HG03565 (cell line): ENCODE data around the gene NCDN.

Experiments used
- ATAC-seq: cut with Tn5 transposase; IDR thresholded peaks from one replicate; pipeline ENCODE4 v1.9.1; 2021; ENCODE audit warnings: mild to moderate bottlenecking, moderate library complexity; ENCODE audit not compliant: unreplicated experiment

The NCDN gene

GRCh38 chr1:35554266-35555211, 3.1 kb upstream of the NCDN start:
- ATAC-seq: no peak

DNA sequence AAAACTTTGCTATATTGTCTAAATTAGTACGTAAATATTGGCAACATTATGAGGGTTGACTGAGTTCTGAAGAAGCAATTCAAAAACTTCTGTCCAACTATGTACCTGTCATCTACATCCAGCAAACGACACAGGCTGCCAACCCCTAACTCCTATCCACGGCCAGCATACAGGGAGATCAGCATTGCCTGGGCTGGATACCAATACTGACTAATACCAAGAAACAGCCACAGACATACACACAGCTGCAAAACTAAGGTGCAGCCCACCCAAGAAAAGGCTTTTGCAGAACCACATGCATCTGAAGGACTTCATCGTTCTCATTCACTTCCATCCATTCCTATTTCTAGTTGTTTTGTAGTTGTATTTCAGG, 2.4 kb upstream of the NCDN start:
- no peak for ATAC-seq

- no peak for ATAC-seq
Observed at GRCh38 chr1:35555601-35556477, 1.8 kb upstream of the NCDN start.

GRCh38 chr1:35556484-35557117, 998 bp upstream of the NCDN start:
- no peak for ATAC-seq

- peak; percentile 62 for ATAC-seq
Observed at GRCh38 chr1:35557118-35557610, 435 bp upstream of the NCDN start, which contains the start of gene KIAA0319L. KIAA0319L (minus strand) TSS chr1:35557403; CDS start chr1:35554491, 2,912 bp downstream.

DNA sequence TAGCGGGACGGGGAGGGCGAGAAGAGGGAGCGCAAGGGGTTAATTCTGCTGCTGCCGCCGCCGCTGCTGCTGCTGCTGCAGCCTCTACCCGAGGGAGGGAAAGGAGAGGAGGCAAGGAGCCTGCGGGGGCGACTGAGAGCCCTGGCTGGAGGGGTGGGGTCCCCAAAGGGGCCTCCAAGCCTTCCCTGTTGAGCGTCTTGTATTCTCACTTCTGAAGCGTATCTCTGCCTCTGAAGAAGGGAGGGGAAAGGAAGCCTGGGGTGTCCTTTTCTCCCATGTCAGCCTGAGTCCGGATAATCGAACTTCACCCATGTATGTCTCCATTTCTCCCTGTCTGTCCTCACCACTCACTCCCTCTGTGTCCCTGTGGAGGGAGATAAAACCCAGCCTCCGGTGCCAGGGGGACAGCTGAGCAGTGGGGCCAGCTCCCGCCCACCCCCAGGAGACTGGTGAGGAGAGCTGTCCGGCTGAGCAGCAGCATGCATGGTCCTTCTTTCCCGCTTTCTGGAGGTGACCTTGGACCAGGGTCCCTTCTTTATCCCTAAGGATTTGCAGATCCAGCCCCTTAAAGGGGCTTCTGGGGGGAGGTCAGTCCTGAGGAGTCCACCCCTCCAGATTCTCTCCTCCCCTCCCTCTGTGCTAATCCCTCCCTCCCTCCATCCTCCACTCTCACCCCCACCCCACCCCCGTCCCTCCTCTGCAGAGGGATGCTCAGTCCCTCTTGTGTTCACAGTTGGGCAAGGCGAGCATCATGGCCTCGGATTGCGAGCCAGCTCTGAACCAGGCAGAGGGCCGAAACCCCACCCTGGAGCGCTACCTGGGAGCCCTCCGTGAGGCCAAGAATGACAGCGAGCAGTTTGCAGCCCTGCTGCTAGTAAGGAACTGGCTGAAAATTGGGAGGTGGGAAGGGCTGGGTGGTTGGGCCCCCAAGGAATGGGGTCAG, 1.0 kb downstream of the NCDN start:
- no peak for ATAC-seq

DNA sequence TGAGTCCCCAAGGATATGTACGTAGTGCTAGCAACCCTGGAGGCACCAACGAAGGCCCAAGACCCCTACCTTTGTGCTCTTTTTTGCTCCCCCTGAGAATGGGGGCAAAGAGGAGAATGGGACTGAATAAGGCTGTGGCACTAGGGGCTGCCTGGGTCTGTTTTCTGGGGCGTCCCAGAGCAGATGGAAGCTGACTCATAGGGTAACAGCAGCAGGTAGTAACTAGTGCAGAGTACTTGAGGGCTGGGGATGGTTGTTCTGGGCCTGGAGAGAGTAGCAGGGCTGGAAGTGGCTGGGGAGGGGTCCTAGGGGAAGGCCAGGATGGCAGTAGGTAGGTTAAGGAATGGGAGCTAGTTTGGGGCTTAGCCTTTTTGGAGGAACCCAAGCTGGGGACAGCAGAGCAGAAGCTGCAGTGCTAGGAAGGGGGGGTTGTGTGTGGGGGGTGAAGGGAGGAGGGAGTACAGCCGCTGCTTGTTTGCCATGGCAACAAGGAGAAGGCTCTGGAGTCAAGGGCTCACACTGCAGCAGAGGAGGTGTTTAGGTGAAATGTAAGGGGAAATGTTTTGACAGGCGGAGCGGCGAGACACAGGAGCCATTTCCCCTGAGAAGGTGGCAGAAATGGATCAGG, 1.8 kb downstream of the NCDN start:
- ATAC-seq: no peak

GRCh38 chr1:35560256-35561225, 2.9 kb downstream of the NCDN start:
- no peak for ATAC-seq

- no peak for ATAC-seq
Observed at GRCh38 chr1:35561297-35561971, 3.8 kb downstream of the NCDN start.

DNA sequence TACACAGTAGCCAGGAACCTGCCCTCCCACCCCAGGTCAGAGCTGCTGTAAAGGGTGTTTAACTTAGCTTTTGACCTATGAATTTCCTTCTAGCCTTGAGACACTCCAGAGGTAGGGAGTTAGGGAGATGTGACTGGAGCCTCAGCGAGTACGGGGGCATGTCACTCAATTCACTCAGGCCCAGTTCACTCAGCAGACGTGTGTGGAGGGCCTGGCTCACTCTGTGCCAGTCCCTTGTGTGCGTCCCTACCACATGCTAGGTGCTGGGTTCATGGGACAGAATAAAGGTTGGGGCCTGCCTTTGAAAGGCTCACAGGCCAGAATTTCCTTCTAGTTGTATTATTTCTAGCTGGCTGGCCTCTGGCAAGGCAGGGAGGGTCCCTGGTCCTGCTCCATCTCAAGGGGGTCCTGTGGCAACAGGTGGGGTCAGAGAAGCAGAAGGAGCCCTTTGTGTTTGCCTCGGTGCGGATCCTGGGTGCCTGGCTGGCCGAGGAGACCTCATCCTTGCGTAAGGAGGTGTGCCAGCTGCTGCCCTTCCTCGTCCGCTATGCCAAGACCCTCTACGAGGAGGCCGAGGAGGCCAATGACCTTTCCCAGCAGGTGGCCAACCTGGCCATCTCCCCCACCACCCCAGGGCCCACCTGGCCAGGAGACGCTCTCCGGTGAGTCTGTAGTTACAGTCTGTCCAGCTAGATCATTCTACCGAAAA, 4.5 kb downstream of the NCDN start:
- ATAC-seq: no peak

- no peak for ATAC-seq
Observed at GRCh38 chr1:35563166-35563565, 5.6 kb downstream of the NCDN start.

DNA sequence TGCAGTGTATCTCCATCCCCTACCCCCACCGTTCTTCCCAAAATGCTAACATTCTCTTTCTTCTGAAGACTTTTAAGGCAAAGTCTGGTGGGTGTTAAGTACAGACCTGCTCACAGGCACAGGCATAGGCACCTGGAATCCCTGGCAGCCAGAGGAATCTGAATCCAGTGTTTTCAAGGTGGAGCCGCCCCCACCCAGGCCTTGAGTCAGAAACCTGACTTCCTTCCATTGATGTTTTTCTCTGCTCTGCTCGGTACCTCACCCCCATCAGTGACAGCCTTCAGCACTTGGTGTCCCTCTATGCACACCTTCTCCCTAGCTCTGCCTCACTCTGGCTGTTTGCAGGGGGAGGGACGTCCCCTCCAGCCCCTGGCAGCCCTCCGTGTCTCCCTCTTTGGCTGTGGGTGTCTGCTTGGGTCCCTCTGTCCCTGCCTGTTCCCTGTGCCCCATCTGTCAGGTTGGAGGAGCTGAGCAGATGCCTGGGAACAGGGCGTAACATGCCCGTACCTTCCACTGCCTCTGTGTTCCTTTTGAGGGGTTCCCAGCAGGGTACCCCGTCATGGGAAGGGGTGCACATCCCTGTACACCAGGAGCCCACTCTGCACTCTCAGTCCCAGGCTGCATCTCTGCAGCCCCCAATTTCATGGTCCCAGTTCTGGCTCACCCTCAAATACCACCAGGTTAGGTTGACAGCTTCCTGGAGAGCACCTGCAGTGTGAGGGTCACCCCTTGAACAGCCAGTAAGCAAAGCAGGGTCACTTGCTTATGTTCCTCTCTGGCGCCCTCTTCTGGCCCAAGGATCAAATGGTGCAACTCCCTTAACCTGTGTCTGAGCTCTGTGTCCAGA, 6.7 kb downstream of the NCDN start:
- ATAC-seq: no peak

GRCh38 chr1:35564884-35565741, 7.5 kb downstream of the NCDN start:
- no peak for ATAC-seq

DNA sequence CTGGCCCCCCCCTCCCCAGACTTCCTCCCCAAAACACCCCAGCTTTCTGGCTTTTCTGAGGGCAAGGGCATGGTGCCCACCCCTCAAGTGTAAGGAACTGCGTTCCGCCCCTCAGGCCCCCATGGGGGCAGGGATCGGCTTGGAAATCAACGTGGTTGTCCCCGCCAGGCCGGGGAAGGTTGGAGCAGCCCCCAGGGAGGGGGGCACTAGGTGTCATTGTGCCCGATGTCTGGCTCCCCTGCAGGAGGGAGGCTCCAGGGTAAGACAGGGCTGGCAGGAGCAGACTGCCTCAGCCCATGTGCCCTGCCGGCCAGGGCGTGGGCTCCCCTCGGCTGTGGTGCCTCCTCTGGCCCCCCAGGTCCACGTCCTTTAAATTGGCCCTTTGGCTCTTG, 8.1 kb downstream of the NCDN start:
- no peak for ATAC-seq

- no peak for ATAC-seq
Observed at GRCh38 chr1:35567947-35568558, 10.5 kb downstream of the NCDN start.
